K562 (cell line): ENCODE results near the gene TSPOAP1. TPM values are rescaled to one million over a fixed set of nuclear protein-coding genes. Genes with fewer than 3 reads are reported as not detected.

ENCODE experiments used
- MCM5 ChIP-seq: fragments of 450-650 bp; IDR thresholded peaks from 2 replicates; pipeline ENCODE4 v1.6.1; 2016; ENCODE audit warnings: low read depth
- polyA plus RNA-seq, 8 experiments: library from polyadenylated mRNA; depleted of rRNA in 4 of 8; stranded (reverse) in 5 of 8; unstranded in 3 of 8; fragments of >200 nt; fragmentation: Nextera tagmentation in 2 of 8; fragmentation: Illumina TruSeq in 1 of 8; extraction: Ambion mirVana in 2 of 8; extraction: Trizol in 1 of 8; gene quantifications; 2 replicates each; pipeline versions ENCODE4 v1.2.1 to v1.2.3, GENCODE V29; 2011 to 2014; ENCODE audit warnings: inconsistent platforms in 1 of 8, missing spikeins in 1 of 8
- total RNA-seq, 7 experiments: library from RNA; depleted of rRNA in 6 of 7; stranded (reverse); fragments of >200 nt in 6 of 7; fragmentation: Illumina TruSeq in 2 of 7; extraction: Trizol in 2 of 7; gene quantifications; 2 replicates each; pipeline versions ENCODE4 v1.2.1 to v1.2.3, GENCODE V29; 2011 to 2021; ENCODE audit warnings: low replicate concordance in 1 of 7
- TF ChIP-seq, protein P1 (sequence below), 2 experiments: fragments of 450-650 bp in 1 of 2; sonication (generic) in 1 of 2; formaldehyde crosslinking in 1 of 2; IDR thresholded peaks; 2 replicates each; pipeline versions ENCODE4 v1.7.1 to v1.9.0; 2016 to 2022; ENCODE audit warnings: inconsistent platforms in 1 of 2, mild to moderate bottlenecking in 1 of 2, missing genetic modification reagents in 1 of 2
- TF ChIP-seq, protein P2 (sequence below): fragments of 450-650 bp; IDR thresholded peaks from 2 replicates; pipeline ENCODE4 v1.6.1; 2016; ENCODE audit warnings: mild to moderate bottlenecking, moderate library complexity
- TF ChIP-seq, protein P3 (sequence below): sonication (generic); formaldehyde crosslinking; IDR thresholded peaks from 2 replicates; pipeline ENCODE4 v1.8.0; 2022; ENCODE audit warnings: missing genetic modification reagents, mild to moderate bottlenecking, moderate library complexity, borderline replicate concordance

The TSPOAP1 gene
- total and polyA plus RNA-seq, 9 of the 15 experiments (the other 6 are each of a cell fraction or from before 2014, with no cell fraction given) = 0.87 to 3.9 (median 1.8) TPM; not detected in 2

DNA sequence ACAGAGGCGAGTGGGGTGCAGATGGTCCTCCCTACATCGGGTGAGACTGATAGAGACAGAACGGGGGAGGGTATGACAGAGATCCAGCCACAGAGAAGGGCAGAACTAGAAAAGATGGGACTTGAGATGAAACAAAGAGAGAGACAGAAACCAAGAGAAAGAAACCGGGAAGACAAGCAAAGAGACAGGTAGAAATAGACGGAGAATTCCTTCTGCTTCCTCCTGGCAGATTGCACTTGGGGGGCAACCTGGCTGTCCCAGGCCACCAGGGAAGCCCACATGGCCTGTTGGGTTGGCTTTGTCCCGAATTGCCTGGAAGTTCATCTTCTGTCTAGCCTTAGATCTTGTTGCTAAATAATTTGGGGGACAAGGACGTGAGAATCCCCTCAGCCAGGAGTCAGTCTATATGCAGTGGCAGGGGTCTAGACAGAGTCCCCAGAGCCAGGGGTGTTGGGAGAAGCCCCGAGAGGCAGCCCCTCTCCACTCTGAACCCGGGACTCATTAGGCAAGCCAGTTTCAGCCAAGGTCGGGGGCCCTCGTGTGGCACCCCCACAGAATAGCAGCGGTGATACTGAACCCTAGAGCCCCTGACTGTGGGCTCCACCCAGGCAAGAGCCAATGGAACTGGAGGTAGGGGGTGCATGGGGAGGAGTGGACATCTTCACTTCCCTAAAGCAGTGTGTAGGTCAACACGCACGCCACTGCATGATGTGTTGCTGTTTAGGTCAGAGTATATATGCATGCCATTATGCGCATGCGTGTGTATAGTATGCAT, 627 bp upstream of the TSPOAP1 start (continued):
- TF ChIP-seq, protein P1, sequence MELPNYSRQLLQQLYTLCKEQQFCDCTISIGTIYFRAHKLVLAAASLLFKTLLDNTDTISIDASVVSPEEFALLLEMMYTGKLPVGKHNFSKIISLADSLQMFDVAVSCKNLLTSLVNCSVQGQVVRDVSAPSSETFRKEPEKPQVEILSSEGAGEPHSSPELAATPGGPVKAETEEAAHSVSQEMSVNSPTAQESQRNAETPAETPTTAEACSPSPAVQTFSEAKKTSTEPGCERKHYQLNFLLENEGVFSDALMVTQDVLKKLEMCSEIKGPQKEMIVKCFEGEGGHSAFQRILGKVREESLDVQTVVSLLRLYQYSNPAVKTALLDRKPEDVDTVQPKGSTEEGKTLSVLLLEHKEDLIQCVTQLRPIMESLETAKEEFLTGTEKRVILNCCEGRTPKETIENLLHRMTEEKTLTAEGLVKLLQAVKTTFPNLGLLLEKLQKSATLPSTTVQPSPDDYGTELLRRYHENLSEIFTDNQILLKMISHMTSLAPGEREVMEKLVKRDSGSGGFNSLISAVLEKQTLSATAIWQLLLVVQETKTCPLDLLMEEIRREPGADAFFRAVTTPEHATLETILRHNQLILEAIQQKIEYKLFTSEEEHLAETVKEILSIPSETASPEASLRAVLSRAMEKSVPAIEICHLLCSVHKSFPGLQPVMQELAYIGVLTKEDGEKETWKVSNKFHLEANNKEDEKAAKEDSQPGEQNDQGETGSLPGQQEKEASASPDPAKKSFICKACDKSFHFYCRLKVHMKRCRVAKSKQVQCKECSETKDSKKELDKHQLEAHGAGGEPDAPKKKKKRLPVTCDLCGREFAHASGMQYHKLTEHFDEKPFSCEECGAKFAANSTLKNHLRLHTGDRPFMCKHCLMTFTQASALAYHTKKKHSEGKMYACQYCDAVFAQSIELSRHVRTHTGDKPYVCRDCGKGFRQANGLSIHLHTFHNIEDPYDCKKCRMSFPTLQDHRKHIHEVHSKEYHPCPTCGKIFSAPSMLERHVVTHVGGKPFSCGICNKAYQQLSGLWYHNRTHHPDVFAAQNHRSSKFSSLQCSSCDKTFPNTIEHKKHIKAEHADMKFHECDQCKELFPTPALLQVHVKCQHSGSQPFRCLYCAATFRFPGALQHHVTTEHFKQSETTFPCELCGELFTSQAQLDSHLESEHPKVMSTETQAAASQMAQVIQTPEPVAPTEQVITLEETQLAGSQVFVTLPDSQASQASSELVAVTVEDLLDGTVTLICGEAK (IDR thresholded peaks at IDR 0.05) = no peak
- TF ChIP-seq, protein P1 (CRISPR knock-in tag; IDR thresholded peaks at IDR 0.05) = no peak
- TF ChIP-seq, protein P2, sequence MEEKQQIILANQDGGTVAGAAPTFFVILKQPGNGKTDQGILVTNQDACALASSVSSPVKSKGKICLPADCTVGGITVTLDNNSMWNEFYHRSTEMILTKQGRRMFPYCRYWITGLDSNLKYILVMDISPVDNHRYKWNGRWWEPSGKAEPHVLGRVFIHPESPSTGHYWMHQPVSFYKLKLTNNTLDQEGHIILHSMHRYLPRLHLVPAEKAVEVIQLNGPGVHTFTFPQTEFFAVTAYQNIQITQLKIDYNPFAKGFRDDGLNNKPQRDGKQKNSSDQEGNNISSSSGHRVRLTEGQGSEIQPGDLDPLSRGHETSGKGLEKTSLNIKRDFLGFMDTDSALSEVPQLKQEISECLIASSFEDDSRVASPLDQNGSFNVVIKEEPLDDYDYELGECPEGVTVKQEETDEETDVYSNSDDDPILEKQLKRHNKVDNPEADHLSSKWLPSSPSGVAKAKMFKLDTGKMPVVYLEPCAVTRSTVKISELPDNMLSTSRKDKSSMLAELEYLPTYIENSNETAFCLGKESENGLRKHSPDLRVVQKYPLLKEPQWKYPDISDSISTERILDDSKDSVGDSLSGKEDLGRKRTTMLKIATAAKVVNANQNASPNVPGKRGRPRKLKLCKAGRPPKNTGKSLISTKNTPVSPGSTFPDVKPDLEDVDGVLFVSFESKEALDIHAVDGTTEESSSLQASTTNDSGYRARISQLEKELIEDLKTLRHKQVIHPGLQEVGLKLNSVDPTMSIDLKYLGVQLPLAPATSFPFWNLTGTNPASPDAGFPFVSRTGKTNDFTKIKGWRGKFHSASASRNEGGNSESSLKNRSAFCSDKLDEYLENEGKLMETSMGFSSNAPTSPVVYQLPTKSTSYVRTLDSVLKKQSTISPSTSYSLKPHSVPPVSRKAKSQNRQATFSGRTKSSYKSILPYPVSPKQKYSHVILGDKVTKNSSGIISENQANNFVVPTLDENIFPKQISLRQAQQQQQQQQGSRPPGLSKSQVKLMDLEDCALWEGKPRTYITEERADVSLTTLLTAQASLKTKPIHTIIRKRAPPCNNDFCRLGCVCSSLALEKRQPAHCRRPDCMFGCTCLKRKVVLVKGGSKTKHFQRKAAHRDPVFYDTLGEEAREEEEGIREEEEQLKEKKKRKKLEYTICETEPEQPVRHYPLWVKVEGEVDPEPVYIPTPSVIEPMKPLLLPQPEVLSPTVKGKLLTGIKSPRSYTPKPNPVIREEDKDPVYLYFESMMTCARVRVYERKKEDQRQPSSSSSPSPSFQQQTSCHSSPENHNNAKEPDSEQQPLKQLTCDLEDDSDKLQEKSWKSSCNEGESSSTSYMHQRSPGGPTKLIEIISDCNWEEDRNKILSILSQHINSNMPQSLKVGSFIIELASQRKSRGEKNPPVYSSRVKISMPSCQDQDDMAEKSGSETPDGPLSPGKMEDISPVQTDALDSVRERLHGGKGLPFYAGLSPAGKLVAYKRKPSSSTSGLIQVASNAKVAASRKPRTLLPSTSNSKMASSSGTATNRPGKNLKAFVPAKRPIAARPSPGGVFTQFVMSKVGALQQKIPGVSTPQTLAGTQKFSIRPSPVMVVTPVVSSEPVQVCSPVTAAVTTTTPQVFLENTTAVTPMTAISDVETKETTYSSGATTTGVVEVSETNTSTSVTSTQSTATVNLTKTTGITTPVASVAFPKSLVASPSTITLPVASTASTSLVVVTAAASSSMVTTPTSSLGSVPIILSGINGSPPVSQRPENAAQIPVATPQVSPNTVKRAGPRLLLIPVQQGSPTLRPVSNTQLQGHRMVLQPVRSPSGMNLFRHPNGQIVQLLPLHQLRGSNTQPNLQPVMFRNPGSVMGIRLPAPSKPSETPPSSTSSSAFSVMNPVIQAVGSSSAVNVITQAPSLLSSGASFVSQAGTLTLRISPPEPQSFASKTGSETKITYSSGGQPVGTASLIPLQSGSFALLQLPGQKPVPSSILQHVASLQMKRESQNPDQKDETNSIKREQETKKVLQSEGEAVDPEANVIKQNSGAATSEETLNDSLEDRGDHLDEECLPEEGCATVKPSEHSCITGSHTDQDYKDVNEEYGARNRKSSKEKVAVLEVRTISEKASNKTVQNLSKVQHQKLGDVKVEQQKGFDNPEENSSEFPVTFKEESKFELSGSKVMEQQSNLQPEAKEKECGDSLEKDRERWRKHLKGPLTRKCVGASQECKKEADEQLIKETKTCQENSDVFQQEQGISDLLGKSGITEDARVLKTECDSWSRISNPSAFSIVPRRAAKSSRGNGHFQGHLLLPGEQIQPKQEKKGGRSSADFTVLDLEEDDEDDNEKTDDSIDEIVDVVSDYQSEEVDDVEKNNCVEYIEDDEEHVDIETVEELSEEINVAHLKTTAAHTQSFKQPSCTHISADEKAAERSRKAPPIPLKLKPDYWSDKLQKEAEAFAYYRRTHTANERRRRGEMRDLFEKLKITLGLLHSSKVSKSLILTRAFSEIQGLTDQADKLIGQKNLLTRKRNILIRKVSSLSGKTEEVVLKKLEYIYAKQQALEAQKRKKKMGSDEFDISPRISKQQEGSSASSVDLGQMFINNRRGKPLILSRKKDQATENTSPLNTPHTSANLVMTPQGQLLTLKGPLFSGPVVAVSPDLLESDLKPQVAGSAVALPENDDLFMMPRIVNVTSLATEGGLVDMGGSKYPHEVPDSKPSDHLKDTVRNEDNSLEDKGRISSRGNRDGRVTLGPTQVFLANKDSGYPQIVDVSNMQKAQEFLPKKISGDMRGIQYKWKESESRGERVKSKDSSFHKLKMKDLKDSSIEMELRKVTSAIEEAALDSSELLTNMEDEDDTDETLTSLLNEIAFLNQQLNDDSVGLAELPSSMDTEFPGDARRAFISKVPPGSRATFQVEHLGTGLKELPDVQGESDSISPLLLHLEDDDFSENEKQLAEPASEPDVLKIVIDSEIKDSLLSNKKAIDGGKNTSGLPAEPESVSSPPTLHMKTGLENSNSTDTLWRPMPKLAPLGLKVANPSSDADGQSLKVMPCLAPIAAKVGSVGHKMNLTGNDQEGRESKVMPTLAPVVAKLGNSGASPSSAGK = no peak
- no peak for TF ChIP-seq MCM5
- TF ChIP-seq, protein P3, sequence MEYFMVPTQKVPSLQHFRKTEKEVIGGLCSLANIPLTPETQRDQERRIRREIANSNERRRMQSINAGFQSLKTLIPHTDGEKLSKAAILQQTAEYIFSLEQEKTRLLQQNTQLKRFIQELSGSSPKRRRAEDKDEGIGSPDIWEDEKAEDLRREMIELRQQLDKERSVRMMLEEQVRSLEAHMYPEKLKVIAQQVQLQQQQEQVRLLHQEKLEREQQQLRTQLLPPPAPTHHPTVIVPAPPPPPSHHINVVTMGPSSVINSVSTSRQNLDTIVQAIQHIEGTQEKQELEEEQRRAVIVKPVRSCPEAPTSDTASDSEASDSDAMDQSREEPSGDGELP (CRISPR knock-in tag) = peak; percentile 56
